Stimulated activated naive CD4-positive, alpha-beta T cell treated with Interleukin-2 at 50 U/mL for 16 hours (primary cell): ENCODE data around the gene PNPLA3.
A peak's percentile ranks its signal among the peaks of the same experiment; 100 is the strongest.

ENCODE experiments used
- DNase-seq: peaks from one replicate; lab custom pipeline; 2025; lab: John Stamatoyannopoulos, UW

Gene PNPLA3, protein sequence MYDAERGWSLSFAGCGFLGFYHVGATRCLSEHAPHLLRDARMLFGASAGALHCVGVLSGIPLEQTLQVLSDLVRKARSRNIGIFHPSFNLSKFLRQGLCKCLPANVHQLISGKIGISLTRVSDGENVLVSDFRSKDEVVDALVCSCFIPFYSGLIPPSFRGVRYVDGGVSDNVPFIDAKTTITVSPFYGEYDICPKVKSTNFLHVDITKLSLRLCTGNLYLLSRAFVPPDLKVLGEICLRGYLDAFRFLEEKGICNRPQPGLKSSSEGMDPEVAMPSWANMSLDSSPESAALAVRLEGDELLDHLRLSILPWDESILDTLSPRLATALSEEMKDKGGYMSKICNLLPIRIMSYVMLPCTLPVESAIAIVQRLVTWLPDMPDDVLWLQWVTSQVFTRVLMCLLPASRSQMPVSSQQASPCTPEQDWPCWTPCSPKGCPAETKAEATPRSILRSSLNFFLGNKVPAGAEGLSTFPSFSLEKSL

GRCh38 chr22:43923631-43924464 lies at the start of gene PNPLA3:
TSS of gene PNPLA3 (plus strand) at chr22:43923805. CDS start at chr22:43923912, 107 bp downstream.
- DNase-seq, result peak; percentile 78

- DNase-seq, result no peak
Measured at GRCh38 chr22:43876866-43877509, 46.6 kb upstream of the PNPLA3 start.

GRCh38 chr22:43878079-43878795 lies 45.4 kb upstream of the PNPLA3 start:
- no peak for DNase-seq

- DNase-seq, result no peak
Measured at GRCh38 chr22:43878831-43879550, 44.6 kb upstream of the PNPLA3 start.

- no peak for DNase-seq
Measured at GRCh38 chr22:43879901-43880540, 43.6 kb upstream of the PNPLA3 start.

GRCh38 chr22:43880541-43880991 lies 43.0 kb upstream of the PNPLA3 start:
- no peak for DNase-seq

GRCh38 chr22:43881091-43882061 lies 42.2 kb upstream of the PNPLA3 start:
- DNase-seq, result no peak

DNA sequence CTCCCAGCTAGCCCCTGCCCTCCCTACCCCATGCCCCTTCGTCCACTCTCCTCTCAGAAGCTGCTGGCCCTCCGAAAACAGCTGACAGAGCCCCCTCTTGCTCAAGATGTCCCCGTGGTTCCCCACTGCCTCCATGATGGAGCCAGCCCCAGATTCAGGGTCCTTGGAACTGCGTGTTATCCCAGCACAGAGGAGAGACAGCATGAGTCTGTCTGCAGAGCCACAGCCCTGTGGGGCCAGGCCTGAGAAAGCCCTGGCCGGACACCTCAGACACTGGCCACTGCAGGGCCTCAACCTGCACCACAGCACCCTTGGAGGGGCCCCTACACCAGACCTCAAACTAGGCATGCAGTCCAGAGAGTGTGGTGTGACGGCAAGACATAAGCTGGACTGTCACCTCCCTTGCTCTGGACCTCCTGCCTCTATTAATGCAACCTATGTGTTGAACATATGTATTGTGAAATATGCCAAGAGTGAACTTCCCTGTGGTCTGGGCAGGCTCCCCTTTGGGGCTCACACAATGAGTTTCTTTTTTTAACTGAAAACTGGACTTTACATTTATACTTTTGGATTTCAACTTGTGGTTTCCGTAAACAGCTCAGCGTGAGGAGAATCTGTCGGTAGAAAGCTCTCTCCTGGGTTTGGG lies 41.4 kb upstream of the PNPLA3 start:
- no peak for DNase-seq

- DNase-seq, result peak; percentile 11
Measured at GRCh38 chr22:43883012-43883661, 40.5 kb upstream of the PNPLA3 start.

DNA sequence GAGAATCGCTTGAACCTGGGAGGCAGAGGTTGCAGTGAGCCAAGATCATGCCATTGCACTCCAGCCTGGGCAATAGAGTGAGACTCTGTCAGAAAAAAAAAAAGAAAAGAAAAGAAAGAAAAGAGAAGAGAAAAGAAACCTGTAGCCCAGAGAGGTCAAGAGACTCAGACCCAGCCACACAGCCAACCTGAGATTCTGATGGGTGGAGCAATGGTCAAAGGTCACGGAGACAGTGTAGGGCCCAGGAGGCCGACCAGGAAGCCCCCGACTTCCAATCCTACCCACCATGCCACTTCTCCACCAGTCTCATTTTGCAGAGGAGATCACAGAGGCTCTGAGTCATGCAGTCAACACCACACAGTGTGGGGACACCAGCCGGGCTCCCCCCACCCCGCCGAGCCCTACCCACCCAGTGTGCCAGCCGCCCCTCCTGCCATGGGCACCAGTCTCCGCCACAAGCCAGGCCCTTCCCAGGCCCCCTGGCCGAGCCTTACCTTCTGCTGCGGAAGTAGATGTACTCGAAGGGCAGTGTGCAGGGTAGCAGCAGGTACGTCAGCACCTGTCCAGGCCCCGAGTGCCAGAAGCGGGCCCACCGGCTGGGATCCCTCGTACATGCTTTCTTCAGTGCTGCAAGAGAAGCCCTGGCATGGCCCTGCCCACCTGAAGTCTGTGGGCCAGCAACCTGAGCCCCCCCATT lies 39.7 kb upstream of the PNPLA3 start:
- DNase-seq, result no peak

DNA sequence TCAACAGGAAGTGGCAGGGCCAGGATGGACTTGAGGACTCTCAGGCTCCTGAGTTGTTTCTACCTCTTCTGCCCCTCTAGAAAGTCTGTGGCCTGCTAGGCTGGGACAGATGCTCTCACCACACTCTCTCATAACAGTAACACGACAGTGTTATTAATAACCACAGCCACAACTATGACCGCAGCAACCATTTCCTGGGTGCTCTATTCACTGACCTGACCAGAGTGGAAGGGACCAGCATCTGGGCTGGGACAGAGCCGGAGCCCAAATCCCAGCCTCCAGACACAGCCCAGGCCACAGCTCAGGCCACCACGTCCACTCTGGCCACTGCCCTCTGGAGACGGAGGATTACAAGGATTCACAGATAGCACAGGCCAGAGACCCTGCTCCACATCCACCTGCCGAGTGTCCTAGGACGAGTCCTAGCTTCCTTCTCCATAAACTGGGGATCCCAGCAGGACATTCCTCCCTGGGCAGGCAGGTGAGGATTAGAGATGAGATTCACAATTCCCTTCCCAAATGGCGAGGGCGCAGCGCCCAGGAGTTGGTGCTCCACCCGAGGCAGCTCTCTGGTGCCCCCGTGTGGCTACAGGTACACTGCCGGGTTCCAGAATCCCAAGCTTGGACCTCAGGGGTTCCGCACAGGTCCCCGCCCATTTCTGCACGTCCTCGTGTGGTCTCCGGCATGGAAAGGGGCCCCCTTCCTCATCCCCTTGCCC lies 38.8 kb upstream of the PNPLA3 start:
- DNase-seq, result peak; percentile 19

DNA sequence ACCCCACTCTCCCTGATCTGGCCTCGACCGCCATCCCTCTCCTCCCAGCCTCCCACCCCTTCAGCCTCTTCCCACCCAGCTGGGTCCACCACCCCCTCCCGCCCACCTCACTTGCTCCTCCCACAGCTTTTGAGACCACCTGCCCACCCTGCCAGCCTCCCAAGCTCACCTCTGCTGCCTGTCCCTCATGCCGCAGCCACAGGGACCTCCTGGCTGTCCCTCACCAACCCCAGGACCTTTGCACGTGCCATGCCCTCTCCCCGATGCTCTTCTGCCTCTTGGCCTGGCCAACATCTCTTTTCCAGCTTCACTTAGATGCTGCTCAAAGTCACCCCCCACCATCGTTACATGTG lies 38.3 kb upstream of the PNPLA3 start:
- DNase-seq, result no peak

DNA sequence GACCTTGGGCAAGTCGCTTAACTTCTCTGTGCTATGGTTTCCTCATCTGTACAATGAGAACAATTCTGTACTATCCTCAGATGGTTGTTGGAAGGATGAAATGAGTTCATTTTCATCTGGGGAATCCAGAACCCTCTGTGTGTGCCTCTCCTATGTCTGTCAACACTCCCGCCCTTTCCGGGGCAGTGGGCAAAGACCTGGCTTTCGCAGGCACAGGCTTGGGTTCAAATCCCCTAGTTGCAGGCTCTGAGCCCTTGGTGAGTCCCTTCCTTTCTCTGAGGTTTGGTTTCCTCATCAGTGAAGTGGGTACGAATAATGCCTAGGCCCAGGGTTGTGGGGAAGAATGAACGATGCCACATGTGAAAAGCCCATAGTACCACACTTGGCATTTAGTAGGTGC lies 37.8 kb upstream of the PNPLA3 start:
- DNase-seq, result no peak

DNA sequence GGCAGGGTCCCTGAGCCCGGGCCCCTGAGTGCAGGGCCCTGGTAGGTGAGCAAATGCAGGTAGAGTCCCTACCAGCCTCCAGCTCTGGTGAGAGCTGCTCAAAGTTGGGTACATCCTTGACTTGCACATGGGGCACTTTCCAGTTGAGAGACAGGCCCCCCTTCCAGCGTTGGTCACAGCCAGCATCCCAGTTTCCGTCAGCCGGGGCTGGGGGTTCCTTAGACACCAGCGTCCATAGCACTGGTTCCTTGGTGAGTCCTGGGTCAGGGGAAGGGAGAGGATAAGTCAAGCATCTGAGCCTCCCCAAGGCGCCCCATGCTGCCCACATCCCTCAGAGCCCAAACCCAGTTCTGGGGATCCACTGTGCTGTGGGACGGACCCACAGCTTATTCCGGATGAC lies 37.4 kb upstream of the PNPLA3 start:
- no peak for DNase-seq

GRCh38 chr22:43887391-43887790 lies 36.2 kb upstream of the PNPLA3 start:
- DNase-seq, result no peak

- no peak for DNase-seq
Measured at GRCh38 chr22:43888740-43889139, 34.9 kb upstream of the PNPLA3 start.

DNA sequence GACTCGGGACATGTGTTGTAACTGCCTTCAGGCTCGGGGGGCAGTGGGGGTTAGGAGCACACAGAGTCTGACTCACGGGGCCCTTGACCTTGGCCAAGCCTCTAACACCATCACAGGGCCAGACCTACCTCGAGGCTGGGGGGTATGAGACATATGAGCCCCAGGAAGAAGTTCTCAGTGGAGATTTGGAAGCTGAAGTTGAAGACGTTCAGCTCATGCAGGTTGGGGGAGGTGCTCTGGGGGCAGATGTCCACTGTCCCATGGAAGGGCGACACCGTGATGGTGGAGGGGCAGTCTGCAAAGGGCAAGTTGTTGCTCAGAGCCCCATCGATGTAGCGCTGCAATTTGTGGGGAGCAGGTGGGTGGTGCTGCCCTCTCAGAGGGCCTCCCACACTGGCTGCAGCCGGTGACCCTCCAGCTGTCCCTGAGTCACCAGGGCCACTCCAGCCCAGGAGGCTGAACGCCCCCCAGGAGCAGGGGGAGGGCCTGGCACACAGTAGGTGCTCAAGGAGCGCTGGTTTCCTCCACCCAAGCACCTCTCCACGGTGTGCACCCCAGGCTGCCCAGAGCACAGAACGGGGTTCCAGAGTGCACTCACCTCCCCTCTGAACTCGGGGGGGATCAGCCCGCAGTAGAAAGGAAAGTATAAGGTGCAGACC lies 34.3 kb upstream of the PNPLA3 start:
- no peak for DNase-seq
